HL-60/S4 treated with phorbol 12-myristate 13-acetate at 8.2 ng/mL for 4 days and 3 days (cell line): ENCODE data around the gene SPAG16.

Source experiments
- in situ Hi-C: fragments of 300-500 bp; cut with MboI; formaldehyde crosslinking; loops from 2 replicates; pipeline ENCODE4 v1.15.0; 2022; ENCODE audit warnings: low sequenced_read_pairs

The SPAG16 gene

DNA sequence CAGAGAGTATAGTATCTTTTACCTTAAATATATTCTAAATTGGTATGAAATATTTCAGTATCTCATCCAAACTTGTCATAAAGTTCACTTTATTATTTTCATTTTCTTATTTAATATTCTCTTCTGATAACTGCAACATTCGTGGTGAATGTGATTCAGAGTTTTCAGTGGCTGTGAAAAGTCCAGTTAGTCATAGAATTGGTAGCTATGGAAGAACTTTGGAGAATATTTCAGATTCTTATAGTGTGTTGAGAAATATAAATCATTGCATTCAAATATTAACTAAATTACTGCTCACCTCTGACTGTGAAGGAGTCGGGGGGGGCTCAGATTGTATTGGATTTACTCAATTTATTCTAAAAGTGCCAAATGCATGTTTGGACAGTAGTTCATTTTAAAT is 948.0 kb downstream of the SPAG16 start:
- in situ Hi-C loops = no loop called here

- in situ Hi-C loops = no loop called here
Observed at GRCh38 chr2:214233164-214233563, 948.9 kb downstream of the SPAG16 start.

- in situ Hi-C loops = no loop called here
Observed at GRCh38 chr2:214242797-214243196, 958.5 kb downstream of the SPAG16 start.

GRCh38 chr2:214244847-214245246 is 960.6 kb downstream of the SPAG16 start:
- in situ Hi-C loops = no loop called here

- in situ Hi-C loops = no loop called here
Observed at GRCh38 chr2:214246417-214246816, 962.2 kb downstream of the SPAG16 start.

DNA sequence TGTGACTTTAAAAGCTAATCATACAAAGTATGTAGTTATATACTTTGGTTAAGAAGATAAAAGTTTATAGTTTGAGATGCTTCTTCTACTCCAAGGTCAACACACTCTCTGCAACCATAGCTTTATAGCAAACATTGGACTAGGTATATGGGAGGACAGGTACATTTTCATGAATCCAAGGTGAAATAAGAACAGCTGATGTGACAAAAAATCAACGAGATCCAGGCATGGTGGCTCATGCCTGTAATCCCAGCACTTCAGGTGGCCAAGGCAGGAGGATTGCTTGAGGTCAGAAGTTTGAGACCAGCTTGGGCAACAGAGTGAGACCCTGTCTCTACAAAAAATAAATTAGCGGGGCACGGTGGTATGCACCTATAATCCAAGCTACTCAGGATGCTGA is 963.3 kb downstream of the SPAG16 start:
- in situ Hi-C loops = no loop called here

- in situ Hi-C loops = no loop called here
Observed at GRCh38 chr2:214255046-214255445, 970.8 kb downstream of the SPAG16 start.

DNA sequence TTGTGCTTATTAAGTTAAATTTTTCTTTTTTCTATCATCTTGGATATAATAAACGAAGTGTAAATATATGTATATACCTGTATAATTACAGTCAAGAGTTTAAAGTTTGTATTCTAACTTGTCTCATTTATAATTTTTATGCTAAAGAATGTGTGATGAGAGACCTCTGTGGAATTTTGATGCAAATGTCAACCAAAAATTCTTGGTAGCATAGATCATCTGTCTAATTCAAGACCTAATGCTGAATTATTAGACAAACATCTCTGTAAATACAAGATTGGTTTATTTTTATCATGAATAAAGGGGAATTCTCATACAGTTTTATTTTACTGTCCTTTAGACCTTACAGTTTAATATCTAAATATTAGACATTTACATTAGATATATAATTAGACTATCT is 977.4 kb downstream of the SPAG16 start:
- in situ Hi-C loops = no loop called here

DNA sequence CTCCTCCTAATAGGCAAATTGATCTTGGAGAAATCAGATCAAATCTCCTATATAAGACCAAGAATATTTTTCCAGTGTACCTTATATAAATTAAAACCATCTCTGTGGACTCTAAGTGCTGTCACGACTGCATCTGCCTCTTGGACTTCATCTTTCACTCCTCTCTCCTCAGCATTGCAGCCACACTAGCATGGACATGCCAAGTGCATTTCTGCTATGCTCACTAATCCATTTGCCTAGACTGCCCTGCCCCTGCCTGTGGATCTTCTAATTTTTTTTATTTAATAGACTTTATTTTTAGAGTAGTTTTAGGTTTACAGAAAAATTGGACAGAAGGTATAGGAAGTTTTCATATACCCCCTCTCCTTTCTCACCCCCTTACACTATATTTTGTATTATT is 979.9 kb downstream of the SPAG16 start:
- in situ Hi-C loops = no loop called here

- in situ Hi-C loops = no loop called here
Observed at GRCh38 chr2:214265991-214266489, 981.8 kb downstream of the SPAG16 start.

GRCh38 chr2:214277880-214278279 is 993.6 kb downstream of the SPAG16 start:
- in situ Hi-C loops = no loop called here

- in situ Hi-C loops = no loop called here
Observed at GRCh38 chr2:214286011-214286410, 1001.7 kb downstream of the SPAG16 start.

DNA sequence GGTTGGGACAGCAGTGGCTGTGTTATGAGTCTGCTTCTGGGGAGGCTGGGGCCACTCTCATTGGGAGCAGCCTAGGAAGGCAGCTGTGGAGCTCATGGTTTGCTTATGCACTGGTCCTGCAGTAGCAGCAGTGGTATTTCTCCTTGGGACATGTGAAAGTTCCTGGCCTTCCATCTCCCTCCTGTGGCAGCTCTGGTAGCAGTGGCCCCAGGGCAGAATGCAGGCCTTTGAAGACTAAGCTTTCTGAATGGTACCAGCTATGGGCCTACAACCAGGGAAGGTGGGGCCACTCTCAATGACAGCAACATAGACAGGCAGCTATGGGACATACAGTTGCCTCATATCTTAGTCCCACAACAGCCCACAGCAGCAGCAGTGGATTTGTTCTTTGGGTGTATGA is 1009.3 kb downstream of the SPAG16 start:
- in situ Hi-C loops = no loop called here

DNA sequence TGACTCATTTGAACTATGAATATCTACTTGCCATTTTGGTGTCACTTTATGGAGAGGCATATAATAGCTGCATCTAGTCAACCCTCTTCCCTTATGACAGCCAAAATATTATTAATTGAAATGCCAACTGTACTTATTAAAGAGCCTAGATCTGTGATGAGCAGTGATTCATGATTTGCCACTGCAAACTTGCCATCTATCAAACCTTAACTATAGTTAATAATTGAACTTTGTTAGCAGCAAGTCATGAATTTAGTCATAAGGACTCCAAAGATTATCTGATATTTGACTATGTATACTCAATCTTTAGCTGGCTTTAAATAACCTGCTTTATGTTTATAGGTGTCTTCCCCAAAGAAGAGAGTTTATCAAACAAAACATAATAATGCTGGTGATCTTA is 1010.2 kb downstream of the SPAG16 start:
- in situ Hi-C loops = no loop called here

DNA sequence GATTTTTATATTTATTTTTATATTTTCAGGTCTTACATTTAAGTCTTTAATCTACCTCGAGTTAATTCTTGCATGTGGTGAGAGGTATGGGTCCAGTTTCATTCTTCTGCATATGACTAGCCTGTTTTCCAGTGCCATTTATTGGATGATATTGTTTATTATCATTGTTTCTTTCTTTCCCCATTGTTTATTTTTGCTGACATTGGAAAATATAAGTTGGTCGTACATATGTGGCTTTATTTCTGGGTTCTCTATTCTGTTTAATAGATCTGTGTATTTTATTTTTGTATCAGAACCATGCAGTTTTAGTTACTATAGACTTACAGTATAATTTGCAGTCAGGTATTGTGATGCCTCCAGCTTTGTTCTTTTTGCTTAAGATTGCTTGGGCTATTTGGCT is 1013.2 kb downstream of the SPAG16 start:
- in situ Hi-C loops = no loop called here

GRCh38 chr2:214310319-214310718 is 1026.1 kb downstream of the SPAG16 start:
- in situ Hi-C loops = no loop called here

- in situ Hi-C loops = no loop called here
Observed at GRCh38 chr2:214311031-214311533, 1026.8 kb downstream of the SPAG16 start.

GRCh38 chr2:214311931-214312749 is 1027.9 kb downstream of the SPAG16 start:
- in situ Hi-C loops = no loop called here

- in situ Hi-C loops = no loop called here
Observed at GRCh38 chr2:214315324-214315723, 1031.1 kb downstream of the SPAG16 start.

DNA sequence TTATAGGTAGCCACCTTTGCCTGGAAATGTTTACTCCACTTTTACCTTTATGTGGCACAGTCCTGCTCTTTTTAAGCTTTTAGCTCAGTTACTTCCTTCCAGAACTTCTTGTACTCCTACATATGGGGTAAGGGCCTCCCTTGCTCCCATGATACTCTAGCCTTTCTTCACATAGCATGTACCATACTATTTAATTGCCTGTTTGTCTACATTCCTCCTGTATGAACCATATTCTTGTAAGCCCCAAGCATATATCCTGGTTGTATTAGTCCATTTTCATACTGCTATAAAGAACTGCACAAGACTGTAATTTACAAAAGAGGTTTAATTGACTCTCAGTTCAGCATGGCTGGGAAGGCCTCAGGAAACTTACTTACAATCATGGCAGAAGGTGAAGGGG is 1035.9 kb downstream of the SPAG16 start:
- in situ Hi-C loops = no loop called here

- in situ Hi-C loops = no loop called here
Observed at GRCh38 chr2:214322662-214323061, 1038.4 kb downstream of the SPAG16 start.

DNA sequence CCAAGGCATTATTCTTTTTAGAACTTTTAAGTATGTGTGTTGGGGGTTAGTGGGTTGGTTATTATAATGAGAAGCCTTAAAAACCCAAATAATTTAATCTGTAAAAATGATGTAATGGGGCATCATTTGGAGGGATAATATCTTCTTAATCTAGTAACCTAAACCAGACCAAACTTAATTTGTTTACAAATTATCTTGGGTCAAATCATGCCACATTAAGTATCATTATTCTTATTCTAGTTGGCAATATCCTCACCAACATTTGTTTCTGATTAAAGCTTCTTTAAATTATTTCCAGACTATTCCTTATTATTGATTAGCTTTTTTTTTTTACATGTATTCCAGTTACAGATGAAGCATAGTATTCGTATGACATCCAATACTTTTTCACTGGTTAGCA is 1041.1 kb downstream of the SPAG16 start:
- in situ Hi-C loops = no loop called here

DNA sequence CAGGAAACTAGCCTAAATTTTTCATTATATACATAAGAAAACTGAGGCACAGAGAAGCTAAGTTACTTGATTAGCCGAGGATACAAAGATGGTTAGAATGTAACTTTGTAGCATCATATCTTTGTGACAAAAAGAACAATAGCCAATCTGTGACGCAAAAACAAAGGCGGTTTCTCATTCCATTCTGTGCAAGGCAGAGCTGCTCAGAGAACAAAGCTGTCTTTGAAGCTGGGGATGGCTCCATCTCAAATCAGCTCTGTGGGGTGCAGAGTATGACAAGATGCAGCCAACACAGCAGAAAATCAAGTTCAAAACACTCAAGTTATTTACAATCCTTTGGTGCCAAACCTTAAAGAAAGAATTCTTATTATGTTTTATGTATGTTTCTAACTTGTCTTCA is 1044.7 kb downstream of the SPAG16 start:
- in situ Hi-C loops = no loop called here
